Subcutaneous abdominal adipose tissue (tissue), 5 donors: ENCODE measurements around the gene CYS1.

ENCODE experiments used
- H3K27ac ChIP-seq: one replicate; pipeline ENCODE4 v1.7.0; 2013; ENCODE audit warnings: low read depth, mild to moderate bottlenecking, inconsistent platforms, low read length, moderate library complexity
- H3K27me3 ChIP-seq, 5 donors: one replicate each; pipeline ENCODE4 v1.7.0; 2013; ENCODE audit warnings: low read length in 5 of 5, inconsistent platforms in 1 of 5; ENCODE audit not compliant: control insufficient read depth in 5 of 5, insufficient read depth in 4 of 5
- H3K36me3 ChIP-seq, 5 donors: one replicate each; pipeline ENCODE4 v1.7.0; 2013; ENCODE audit warnings: low read length in 5 of 5; ENCODE audit not compliant: control insufficient read depth in 5 of 5, insufficient read depth in 5 of 5
- H3K4me1 ChIP-seq, 5 donors: one replicate each; pipeline ENCODE4 v1.7.0; 2013; ENCODE audit warnings: low read length in 5 of 5, mild to moderate bottlenecking in 3 of 5, moderate library complexity in 1 of 5; ENCODE audit not compliant: control insufficient read depth in 5 of 5, insufficient read depth in 5 of 5
- H3K4me3 ChIP-seq, 5 donors: one replicate each; pipeline ENCODE4 v1.7.0; 2013; ENCODE audit warnings: low read length in 5 of 5, low read depth in 1 of 5
- H3K9ac ChIP-seq, 5 donors: one replicate each; pipeline ENCODE4 v1.7.0; 2013; ENCODE audit warnings: low read length in 5 of 5, mild to moderate bottlenecking in 4 of 5, moderate library complexity in 3 of 5
- H3K9me3 ChIP-seq, 5 donors: one replicate each; pipeline ENCODE4 v1.7.0; 2013; ENCODE audit warnings: low read length in 5 of 5; ENCODE audit not compliant: control insufficient read depth in 5 of 5
- donor health status: healthy.
- donor health status: healthy.
- donor health status: healthy.
- donor health status: healthy.
- donor health status: healthy.

The CYS1 gene

GRCh38 chr2:10075101-10075500, 5.1 kb downstream of the CYS1 start:
- peaks cover 4 to 19% (median 14%) of the 10 kb centered on the region in 5 donors for H3K4me1 ChIP-seq
- no peak overlapping the region for H3K9ac ChIP-seq
- no peak overlapping the region for H3K4me3 ChIP-seq
- H3K36me3 ChIP-seq = no peaks in the 10 kb centered on the region
- no peak overlapping the region for H3K27ac ChIP-seq
- H3K9me3 ChIP-seq = no peaks in the 10 kb centered on the region
- H3K27me3 ChIP-seq = peaks cover 0 to 16% (median 12%) of the 10 kb centered on the region in 5 donors

- Histone ChIP-seq H3K4me1 (peaks cover 2 to 10% (median 9%) of the 10 kb centered on the region in 5 donors), H3K4me3 (no peak overlapping the region), H3K36me3 (no peaks in the 10 kb centered on the region), H3K9ac (no peak overlapping the region), H3K27me3 (peaks cover 0 to 13% (median 7%) of the 10 kb centered on the region in 5 donors), H3K27ac (no peak overlapping the region), H3K9me3 (no peaks in the 10 kb centered on the region)
Measured at GRCh38 chr2:10073706-10074105, 6.5 kb downstream of the CYS1 start.

GRCh38 chr2:10072656-10073480, 7.3 kb downstream of the CYS1 start:
- peaks cover 0 to 1% (median under 1%) of the 10 kb centered on the region in 5 donors for H3K9me3 ChIP-seq
- H3K27ac ChIP-seq = no peak overlapping the region
- H3K36me3 ChIP-seq = no peaks in the 10 kb centered on the region
- peaks cover 0 to 8% (median 0%) of the 10 kb centered on the region in 5 donors for H3K27me3 ChIP-seq
- peaks cover 0 to 7% (median 2%) of the 10 kb centered on the region in 5 donors for H3K4me1 ChIP-seq
- no peak overlapping the region for H3K9ac ChIP-seq
- no peak overlapping the region for H3K4me3 ChIP-seq

- Histone ChIP-seq H3K4me1 (peaks cover 0 to 7% (median 2%) of the 10 kb centered on the region in 5 donors), H3K9ac (no peak overlapping the region), H3K4me3 (no peak overlapping the region), H3K27ac (no peak overlapping the region), H3K36me3 (no peaks in the 10 kb centered on the region), H3K9me3 (peaks cover 0 to 6% (median 3%) of the 10 kb centered on the region in 5 donors), H3K27me3 (peaks cover 0 to 8% (median 0%) of the 10 kb centered on the region in 5 donors)
Measured at GRCh38 chr2:10071595-10071994, 8.6 kb downstream of the CYS1 start.

- no peak overlapping the region for H3K4me3 ChIP-seq
- peaks cover 0 to 8% (median 0%) of the 10 kb centered on the region in 5 donors for H3K27me3 ChIP-seq
- peaks cover 0 to 6% (median 3%) of the 10 kb centered on the region in 5 donors for H3K9me3 ChIP-seq
- peaks cover 0 to 7% (median 2%) of the 10 kb centered on the region in 5 donors for H3K4me1 ChIP-seq
- H3K27ac ChIP-seq = no peak overlapping the region
- H3K9ac ChIP-seq = no peak overlapping the region
- H3K36me3 ChIP-seq = no peaks in the 10 kb centered on the region
Measured at GRCh38 chr2:10071176-10071575, 9.0 kb downstream of the CYS1 start.

- Histone ChIP-seq H3K9me3 (peaks cover 0 to 6% (median 3%) of the 10 kb centered on the region in 5 donors), H3K36me3 (no peaks in the 10 kb centered on the region), H3K9ac (no peak overlapping the region)
Measured at GRCh38 chr2:10067881-10068280, 12.3 kb downstream of the CYS1 start.

GRCh38 chr2:10067330-10067729, 12.9 kb downstream of the CYS1 start:
- H3K27ac ChIP-seq = no peak overlapping the region
- peaks cover 0 to 6% (median 3%) of the 10 kb centered on the region in 5 donors for H3K9me3 ChIP-seq
- H3K4me1 ChIP-seq = peaks cover 0 to 13% (median under 1%) of the 10 kb centered on the region in 5 donors
- no peak overlapping the region for H3K9ac ChIP-seq
- H3K27me3 ChIP-seq = peaks cover 0 to 3% (median 0%) of the 10 kb centered on the region in 5 donors
- H3K4me3 ChIP-seq = no peak overlapping the region
- no peaks in the 10 kb centered on the region for H3K36me3 ChIP-seq

More at GRCh38 chr2:10067881-10068280, 12.3 kb downstream of the CYS1 start:
- H3K4me1 ChIP-seq = peaks cover 0 to 10% (median 6%) of the 10 kb centered on the region in 5 donors
- no peak overlapping the region for H3K4me3 ChIP-seq
- no peak overlapping the region for H3K27ac ChIP-seq
- H3K27me3 ChIP-seq = peaks cover 0 to 3% (median 0%) of the 10 kb centered on the region in 5 donors

GRCh38 chr2:10065773-10066055, 14.5 kb downstream of the CYS1 start:
- peaks cover 0 to 16% (median 0%) of the 10 kb centered on the region in 5 donors for H3K4me1 ChIP-seq
- H3K27ac ChIP-seq = no peak overlapping the region
- peaks cover 0 to 6% (median 3%) of the 10 kb centered on the region in 5 donors for H3K9me3 ChIP-seq
- H3K27me3 ChIP-seq = no peaks in the 10 kb centered on the region
- H3K36me3 ChIP-seq = no peaks in the 10 kb centered on the region
- no peak overlapping the region for H3K9ac ChIP-seq
- no peak overlapping the region for H3K4me3 ChIP-seq

- Histone ChIP-seq H3K9ac (no peak overlapping the region), H3K27ac (no peak overlapping the region), H3K27me3 (no peaks in the 10 kb centered on the region), H3K36me3 (no peaks in the 10 kb centered on the region), H3K9me3 (peaks cover 0 to 6% (median 3%) of the 10 kb centered on the region in 5 donors), H3K4me3 (no peak overlapping the region), H3K4me1 (peaks cover 0 to 22% (median 2%) of the 10 kb centered on the region in 5 donors)
Measured at GRCh38 chr2:10064932-10065772, 15.1 kb downstream of the CYS1 start.

GRCh38 chr2:10063566-10063965, 16.6 kb downstream of the CYS1 start:
- H3K9ac ChIP-seq = no peak overlapping the region
- H3K9me3 ChIP-seq = peaks cover 0 to 6% (median 3%) of the 10 kb centered on the region in 5 donors
- no peaks in the 10 kb centered on the region for H3K27me3 ChIP-seq
- no peak overlapping the region for H3K4me3 ChIP-seq
- no peaks in the 10 kb centered on the region for H3K36me3 ChIP-seq
- H3K27ac ChIP-seq = no peak overlapping the region
- peaks cover 0 to 25% (median 2%) of the 10 kb centered on the region in 5 donors for H3K4me1 ChIP-seq
